ENCODE measurements around the gene SLC12A8.

SLC12A8 gene

GRCh38 chr3:125232401-125232800 is 19.9 kb upstream of the SLC12A8 start:
- ATAC-seq (replicated peaks) (no peak), DNase-seq (no peak)
- no peaks in the 10 kb centered on the region for H3K27me3 Mint-ChIP-seq
- no peaks in the 10 kb centered on the region for H3K9me3 Mint-ChIP-seq
- H3K27ac Mint-ChIP-seq = peak overlapping the region in 1 of 2 donors; percentile 64
- no peak overlapping the region for H3K4me3 Mint-ChIP-seq
- peaks cover 0 to 3% of the 10 kb centered on the region in 2 donors for H3K4me1 Mint-ChIP-seq (ENCODE audit: low read depth in 2 of 2)
- peaks cover 19% of the 10 kb centered on the region for H3K36me3 Mint-ChIP-seq (ENCODE audit: insufficient read depth)

DNA sequence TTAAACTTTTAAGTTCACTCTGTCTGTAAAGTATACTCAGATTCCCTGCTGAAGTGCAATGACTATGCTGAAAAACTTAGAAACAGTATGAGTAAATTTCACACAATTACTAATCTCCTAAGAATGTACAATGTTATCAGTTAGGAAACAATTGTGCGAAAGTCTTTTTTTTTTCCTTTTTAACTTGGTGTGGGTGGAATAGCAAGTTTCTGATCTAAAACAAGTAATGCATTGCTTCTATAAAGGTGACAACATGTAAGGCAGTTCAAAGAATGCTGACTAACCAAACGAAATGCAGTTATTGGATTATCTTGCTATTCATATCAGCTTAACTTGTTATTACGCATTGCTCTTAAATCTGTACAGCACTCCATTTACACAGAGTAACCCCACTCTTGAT is 19.3 kb upstream of the SLC12A8 start:
- Mint-ChIP-seq H3K4me1 (ENCODE audit: low read depth in 2 of 2) (peaks cover 0 to 3% of the 10 kb centered on the region in 2 donors), H3K9me3 (no peaks in the 10 kb centered on the region), H3K36me3 (ENCODE audit: insufficient read depth) (peaks cover 16% of the 10 kb centered on the region), H3K27me3 (no peaks in the 10 kb centered on the region), H3K4me3 (no peak overlapping the region), H3K27ac (peak overlapping the region in 1 of 2 donors; percentile 64)
- ATAC-seq (replicated peaks) (no peak), DNase-seq (no peak)

GRCh38 chr3:125229707-125230106 is 17.2 kb upstream of the SLC12A8 start:
- Mint-ChIP-seq H3K36me3 (ENCODE audit: insufficient read depth) (peaks cover 13% of the 10 kb centered on the region), H3K4me1 (ENCODE audit: low read depth in 2 of 2) (no peaks in the 10 kb centered on the region), H3K4me3 (no peak overlapping the region), H3K27me3 (no peaks in the 10 kb centered on the region), H3K27ac (no peak overlapping the region), H3K9me3 (no peaks in the 10 kb centered on the region)
- DNase-seq = no peak
- no peak for ATAC-seq (replicated peaks)

- H3K9me3 Mint-ChIP-seq = no peaks in the 10 kb centered on the region
- H3K4me1 Mint-ChIP-seq (ENCODE audit: low read depth in 2 of 2) = no peaks in the 10 kb centered on the region
- H3K27me3 Mint-ChIP-seq = no peaks in the 10 kb centered on the region
- DNase-seq (no peak), ATAC-seq (replicated peaks) (no peak)
- no peak overlapping the region for H3K27ac Mint-ChIP-seq
- no peak overlapping the region for H3K4me3 Mint-ChIP-seq
- H3K36me3 Mint-ChIP-seq (ENCODE audit: insufficient read depth) = peaks cover 13% of the 10 kb centered on the region
Observed at GRCh38 chr3:125229168-125229567, 16.6 kb upstream of the SLC12A8 start.

- Mint-ChIP-seq H3K4me1 (ENCODE audit: low read depth in 2 of 2) (peaks cover 9 to 13% of the 10 kb centered on the region in 2 donors), H3K4me3 (no peak overlapping the region), H3K27me3 (no peaks in the 10 kb centered on the region), H3K36me3 (ENCODE audit: insufficient read depth) (peaks cover 3% of the 10 kb centered on the region), H3K27ac (peak overlapping the region; percentile 57 to 72), H3K9me3 (no peaks in the 10 kb centered on the region)
- DNase-seq = no peak
- ATAC-seq (replicated peaks) = no peak
Observed at GRCh38 chr3:125221831-125222230, 9.3 kb upstream of the SLC12A8 start.

DNA sequence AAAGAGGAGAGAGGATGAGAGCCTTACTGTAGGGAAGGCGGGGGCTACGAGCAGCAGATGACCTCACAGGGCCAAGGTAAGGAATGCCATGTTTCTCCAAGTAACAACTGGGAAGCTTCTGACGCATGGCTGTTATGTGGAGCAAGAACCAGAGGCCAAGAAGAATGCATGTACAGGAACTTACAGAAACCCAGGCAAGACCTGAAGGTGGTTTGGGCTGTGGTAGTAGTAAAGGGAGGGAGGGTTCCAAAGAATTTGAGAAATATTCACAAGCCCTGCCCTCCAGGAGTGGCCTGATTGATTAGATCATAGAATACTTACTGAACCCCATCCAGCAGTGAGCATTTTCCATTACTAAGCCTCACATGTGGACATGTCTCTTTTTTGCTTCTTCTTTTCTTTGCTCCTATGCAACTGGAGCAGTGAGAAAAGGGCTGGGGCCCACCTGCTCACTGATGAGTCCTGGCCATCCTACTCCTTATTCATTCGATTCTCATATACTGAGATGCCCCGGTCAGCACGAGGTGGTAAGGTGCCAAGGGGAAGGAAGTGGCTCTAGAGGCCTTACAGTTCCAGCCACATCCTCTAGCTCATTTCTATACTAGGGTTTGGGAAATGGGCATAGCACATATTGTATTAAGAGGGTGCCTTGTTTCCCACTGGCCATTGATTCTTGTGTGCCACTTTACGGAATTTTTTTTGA is 8.3 kb upstream of the SLC12A8 start:
- Mint-ChIP-seq H3K36me3 (ENCODE audit: insufficient read depth) (peaks cover 3% of the 10 kb centered on the region), H3K4me1 (ENCODE audit: low read depth in 2 of 2) (peaks cover 9 to 13% of the 10 kb centered on the region in 2 donors), H3K9me3 (no peaks in the 10 kb centered on the region), H3K4me3 (no peak overlapping the region), H3K27me3 (no peaks in the 10 kb centered on the region), H3K27ac (peak overlapping the region; percentile 57 to 72)
- no peak for ATAC-seq (replicated peaks)
- DNase-seq = no peak

GRCh38 chr3:125220183-125220582 is 7.6 kb upstream of the SLC12A8 start:
- H3K4me1 Mint-ChIP-seq (ENCODE audit: low read depth in 2 of 2) = peaks cover 9 to 13% of the 10 kb centered on the region in 2 donors
- ATAC-seq (replicated peaks) = no peak
- H3K4me3 Mint-ChIP-seq = no peak overlapping the region
- no peaks in the 10 kb centered on the region for H3K9me3 Mint-ChIP-seq
- H3K27ac Mint-ChIP-seq = no peak overlapping the region
- peaks cover 0 to 1% of the 10 kb centered on the region in 2 donors for H3K27me3 Mint-ChIP-seq
- no peak for DNase-seq
- peaks cover 3% of the 10 kb centered on the region for H3K36me3 Mint-ChIP-seq (ENCODE audit: insufficient read depth)

- Mint-ChIP-seq H3K9me3 (no peaks in the 10 kb centered on the region), H3K27me3 (peaks cover 0 to 10% of the 10 kb centered on the region in 2 donors), H3K4me3 (no peak overlapping the region), H3K27ac (no peak overlapping the region), H3K36me3 (ENCODE audit: insufficient read depth) (peaks cover 3% of the 10 kb centered on the region), H3K4me1 (ENCODE audit: low read depth in 2 of 2) (peaks cover 16 to 22% of the 10 kb centered on the region in 2 donors)
- DNase-seq (no peak), ATAC-seq (replicated peaks) (no peak)
Observed at GRCh38 chr3:125219261-125219701, 6.7 kb upstream of the SLC12A8 start.

GRCh38 chr3:125214738-125215137 is 2.2 kb upstream of the SLC12A8 start:
- no peak for DNase-seq
- H3K27me3 Mint-ChIP-seq = peaks cover 18 to 51% of the 10 kb centered on the region in 2 donors

DNA sequence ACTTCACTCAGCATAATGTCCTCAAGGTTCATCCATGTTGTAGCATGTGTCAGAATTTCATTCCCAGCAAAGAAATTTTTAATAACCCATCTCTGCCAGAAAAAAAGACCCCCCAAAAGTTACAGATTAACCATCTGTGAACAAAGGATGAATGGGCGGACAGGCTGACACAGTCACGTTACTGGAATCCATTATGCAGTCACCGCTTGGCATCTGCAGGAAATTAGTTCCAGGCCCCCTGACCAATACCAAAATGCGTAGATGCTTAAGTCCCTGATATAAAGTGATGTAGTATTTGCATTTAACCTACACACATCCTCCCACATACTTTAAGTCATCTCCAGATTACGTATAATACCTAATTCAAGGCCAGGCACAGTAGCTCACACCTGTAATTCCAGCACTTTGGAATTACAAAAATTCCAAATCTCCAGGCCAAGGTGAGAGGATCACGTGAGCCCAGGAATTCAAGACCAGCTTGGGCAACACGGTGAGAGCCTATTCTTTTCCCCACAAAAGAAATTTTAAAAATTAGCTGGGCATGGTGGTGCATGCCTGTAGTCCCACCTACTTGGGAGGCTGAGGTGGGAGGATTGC is 1.5 kb upstream of the SLC12A8 start:
- H3K36me3 Mint-ChIP-seq (ENCODE audit: insufficient read depth) = no peaks in the 10 kb centered on the region

More at GRCh38 chr3:125214738-125215137, 2.2 kb upstream of the SLC12A8 start:
- peak; percentile 82 for ATAC-seq (replicated peaks)
- Mint-ChIP-seq H3K27ac (peak overlapping the region in 1 of 2 donors; percentile 2), H3K36me3 (ENCODE audit: insufficient read depth) (peaks cover 3% of the 10 kb centered on the region), H3K4me3 (peak overlapping the region; percentile 6 to 20), H3K4me1 (ENCODE audit: low read depth in 2 of 2) (peaks cover 13 to 16% of the 10 kb centered on the region in 2 donors), H3K9me3 (no peaks in the 10 kb centered on the region)

DNA sequence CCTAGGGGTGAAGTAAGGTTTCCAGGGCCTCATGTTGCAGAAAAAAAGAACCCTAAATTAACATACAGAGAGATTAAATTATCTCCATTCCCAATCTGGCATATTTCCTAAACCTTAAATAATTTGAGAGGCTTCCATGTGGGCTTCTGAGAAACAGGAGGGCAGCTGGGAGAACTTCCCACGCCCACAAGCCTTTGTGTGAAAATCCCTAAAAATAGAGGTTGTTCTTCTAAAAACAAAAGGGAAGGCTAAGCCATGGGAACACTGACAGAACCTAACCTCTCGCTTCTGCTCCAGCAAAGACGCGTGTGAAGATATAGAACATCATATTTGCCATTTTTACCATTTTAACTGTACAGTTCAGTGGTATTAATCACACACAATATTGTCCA is 812 bp upstream of the SLC12A8 start:
- no peaks in the 10 kb centered on the region for H3K36me3 Mint-ChIP-seq (ENCODE audit: insufficient read depth)
- peaks cover 13 to 16% of the 10 kb centered on the region in 2 donors for H3K4me1 Mint-ChIP-seq (ENCODE audit: low read depth in 2 of 2)
- H3K4me3 Mint-ChIP-seq = peak overlapping the region in 1 of 2 donors; percentile 21
- DNase-seq (no peak), ATAC-seq (replicated peaks) (no peak)
- H3K27ac Mint-ChIP-seq = no peak overlapping the region
- peaks cover 23 to 65% of the 10 kb centered on the region in 2 donors for H3K27me3 Mint-ChIP-seq
- no peaks in the 10 kb centered on the region for H3K9me3 Mint-ChIP-seq

More for the DNA sequence above, 1.5 kb upstream of the SLC12A8 start:
- Mint-ChIP-seq H3K27me3 (peaks cover 23 to 58% of the 10 kb centered on the region in 2 donors), H3K4me1 (ENCODE audit: low read depth in 2 of 2) (peaks cover 13 to 16% of the 10 kb centered on the region in 2 donors), H3K9me3 (no peaks in the 10 kb centered on the region), H3K27ac (no peak overlapping the region), H3K4me3 (peak overlapping the region in 1 of 2 donors; percentile 20)
- DNase-seq (no peak), ATAC-seq (replicated peaks) (no peak)

DNA sequence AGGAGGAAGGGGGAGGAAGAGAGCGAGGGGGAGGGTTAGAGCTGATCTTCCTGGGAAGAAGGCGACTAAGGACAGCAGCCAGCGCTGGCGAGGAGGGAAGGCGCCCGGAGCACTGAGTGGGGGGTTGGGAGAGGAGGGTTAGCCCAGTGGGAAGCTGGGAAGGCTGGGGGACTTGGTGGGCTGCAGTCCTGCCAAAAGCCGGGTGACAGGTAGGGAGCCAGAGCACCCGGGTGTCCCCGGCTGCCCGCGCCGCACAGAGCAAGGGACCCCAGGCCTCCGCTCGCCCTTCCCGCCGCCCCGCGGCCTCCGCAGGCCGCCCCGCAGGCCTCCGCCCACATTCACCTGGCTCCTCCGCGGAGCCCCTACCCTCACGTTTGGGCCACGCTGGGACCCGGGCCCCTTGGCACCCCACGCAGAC is 448 bp downstream of the SLC12A8 start:
- peaks cover 13 to 16% of the 10 kb centered on the region in 2 donors for H3K4me1 Mint-ChIP-seq (ENCODE audit: low read depth in 2 of 2)
- peak overlapping the region; percentile 52 to 68 for H3K4me3 Mint-ChIP-seq
- peaks cover 23 to 77% of the 10 kb centered on the region in 2 donors for H3K27me3 Mint-ChIP-seq
- H3K9me3 Mint-ChIP-seq = no peaks in the 10 kb centered on the region
- DNase-seq (no peak), ATAC-seq (replicated peaks) (peak; percentile 5)
- H3K27ac Mint-ChIP-seq = peak overlapping the region in 1 of 2 donors; percentile 62
- no peaks in the 10 kb centered on the region for H3K36me3 Mint-ChIP-seq (ENCODE audit: insufficient read depth)

DNA sequence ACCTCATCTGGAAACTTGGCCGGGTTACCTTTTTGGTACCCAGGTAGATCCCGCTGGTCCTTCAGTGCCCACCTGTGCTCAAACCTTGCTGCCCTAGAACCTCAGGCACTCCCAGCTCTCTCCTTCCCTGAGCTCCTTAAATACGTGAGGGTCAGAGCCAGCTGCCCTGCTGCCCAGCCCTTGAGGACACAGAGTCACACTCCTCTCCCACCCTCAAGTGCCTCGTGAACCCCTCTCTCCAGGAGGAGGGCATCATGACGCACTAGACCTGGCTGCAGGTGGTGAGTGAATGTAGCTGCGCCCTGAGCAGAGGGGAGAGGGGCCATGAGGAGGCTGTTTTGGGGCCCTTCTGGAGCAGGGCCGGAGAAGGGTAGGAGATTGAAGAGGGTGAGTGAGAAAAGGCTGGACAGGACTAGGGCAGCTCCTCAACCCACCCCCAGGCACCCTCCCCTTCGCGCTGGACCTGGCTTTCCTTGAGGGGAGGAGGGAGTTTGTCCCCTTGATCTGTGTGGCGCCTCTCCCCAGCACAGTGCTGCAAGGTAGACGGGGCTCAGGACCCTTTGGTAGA is 941 bp downstream of the SLC12A8 start:
- no peak for ATAC-seq (replicated peaks)
- peaks cover 13 to 16% of the 10 kb centered on the region in 2 donors for H3K4me1 Mint-ChIP-seq (ENCODE audit: low read depth in 2 of 2)
- H3K27me3 Mint-ChIP-seq = peaks cover 23 to 82% of the 10 kb centered on the region in 2 donors
- H3K9me3 Mint-ChIP-seq = no peaks in the 10 kb centered on the region
- peak overlapping the region; percentile 52 to 68 for H3K4me3 Mint-ChIP-seq
- no peak for DNase-seq
- no peaks in the 10 kb centered on the region for H3K36me3 Mint-ChIP-seq (ENCODE audit: insufficient read depth)
- H3K27ac Mint-ChIP-seq = peak overlapping the region in 1 of 2 donors; percentile 62

Data from effector memory CD8-positive, alpha-beta T cell (primary cell).